HG02798 (cell line): ENCODE data around the gene TMC6.
"Not testable (repeated sequence)": the region's sequence is repeated elsewhere in the genome, so short reads cannot be mapped to it uniquely, and the experiment has no call there.

Experiments used
- ATAC-seq: cut with Tn5 transposase; IDR thresholded peaks from one replicate; pipeline ENCODE4 v1.9.1; 2021; ENCODE audit warnings: mild to moderate bottlenecking; ENCODE audit not compliant: unreplicated experiment, poor library complexity

The TMC6 gene

DNA sequence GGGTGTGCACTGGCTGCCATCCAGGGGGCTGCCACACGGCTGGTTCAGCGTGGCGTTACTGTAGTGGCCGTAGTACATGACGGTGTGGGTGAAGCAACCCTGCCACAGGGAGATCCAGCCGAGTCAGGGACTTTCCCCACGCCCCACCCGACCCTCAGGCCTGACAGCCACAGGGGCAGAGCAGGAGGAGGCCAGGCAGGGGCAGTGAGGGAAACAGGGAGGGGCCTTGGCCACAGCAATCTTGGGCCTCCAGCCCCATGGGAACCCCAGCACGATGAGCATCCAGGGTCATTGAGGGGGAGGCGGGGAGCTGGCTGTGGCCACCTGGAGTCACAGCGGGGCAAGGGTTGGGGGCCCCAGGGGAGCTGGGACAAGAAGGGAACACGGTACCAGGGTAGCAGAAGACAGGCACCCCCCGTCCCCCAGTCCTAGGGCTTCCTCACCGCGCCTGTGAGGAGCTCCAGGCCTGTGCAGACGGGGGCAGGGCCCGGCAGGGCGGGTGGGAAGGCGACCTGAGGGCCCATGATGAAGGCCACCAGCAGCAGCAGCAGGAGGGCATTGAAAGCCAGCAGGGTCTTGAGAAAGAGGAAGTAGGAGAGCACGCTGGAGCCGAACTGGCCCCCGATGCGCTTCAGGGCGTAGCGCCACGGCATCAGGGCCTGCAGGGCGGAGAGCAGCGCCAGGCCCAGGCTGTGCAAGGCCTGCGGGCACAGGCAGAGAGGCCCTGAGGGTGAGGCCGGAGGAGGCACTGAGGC, 4.3 kb downstream of the TMC6 start:
- ATAC-seq, result no peak

DNA sequence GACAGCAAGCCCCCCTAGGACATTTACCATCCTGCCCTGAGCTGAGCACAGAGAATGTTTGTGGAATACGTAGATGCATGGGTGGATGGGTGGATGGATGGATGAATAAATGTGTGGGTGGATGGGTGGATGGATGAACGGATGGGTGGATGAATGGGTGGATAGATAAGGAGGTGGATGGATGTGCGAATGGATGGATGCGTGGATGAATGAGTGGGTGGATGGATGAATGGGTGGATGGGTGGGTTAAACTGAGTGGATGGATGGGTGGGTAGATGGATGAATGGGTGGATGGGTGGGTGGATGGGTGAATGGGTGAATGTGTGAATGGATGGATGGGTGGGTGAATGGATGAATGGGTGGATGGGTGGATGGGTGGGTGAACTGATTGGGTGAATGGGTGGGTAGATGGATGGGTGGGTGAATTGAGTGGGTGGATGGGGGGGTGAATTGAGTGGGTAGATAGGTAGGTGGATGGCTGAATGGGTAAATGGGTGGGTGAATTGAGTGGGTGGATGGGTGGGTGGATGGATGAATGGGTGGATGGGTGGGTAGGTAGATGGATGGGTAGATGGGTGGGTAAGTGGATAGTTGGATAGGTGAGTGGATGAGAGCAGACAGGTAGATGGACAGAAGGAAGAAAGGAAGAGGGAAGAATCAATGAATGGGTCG, 5.2 kb downstream of the TMC6 start:
- no peak for ATAC-seq

DNA sequence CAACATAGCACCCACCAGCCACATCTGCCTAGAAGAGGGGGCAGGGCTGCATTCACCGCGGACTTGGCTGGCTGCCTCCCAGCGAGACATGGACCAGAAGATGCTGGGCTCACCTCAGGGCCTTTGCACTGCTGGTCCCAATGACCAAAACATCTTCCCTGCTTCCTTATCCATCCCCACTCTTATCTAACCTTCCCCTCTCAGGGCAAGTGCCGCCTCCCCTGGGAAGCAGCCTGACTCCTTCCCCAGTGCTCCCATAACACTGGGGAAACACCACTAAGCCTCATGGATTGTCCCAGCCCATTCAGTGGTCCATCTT, 5.7 kb downstream of the TMC6 start:
- no peak for ATAC-seq

DNA sequence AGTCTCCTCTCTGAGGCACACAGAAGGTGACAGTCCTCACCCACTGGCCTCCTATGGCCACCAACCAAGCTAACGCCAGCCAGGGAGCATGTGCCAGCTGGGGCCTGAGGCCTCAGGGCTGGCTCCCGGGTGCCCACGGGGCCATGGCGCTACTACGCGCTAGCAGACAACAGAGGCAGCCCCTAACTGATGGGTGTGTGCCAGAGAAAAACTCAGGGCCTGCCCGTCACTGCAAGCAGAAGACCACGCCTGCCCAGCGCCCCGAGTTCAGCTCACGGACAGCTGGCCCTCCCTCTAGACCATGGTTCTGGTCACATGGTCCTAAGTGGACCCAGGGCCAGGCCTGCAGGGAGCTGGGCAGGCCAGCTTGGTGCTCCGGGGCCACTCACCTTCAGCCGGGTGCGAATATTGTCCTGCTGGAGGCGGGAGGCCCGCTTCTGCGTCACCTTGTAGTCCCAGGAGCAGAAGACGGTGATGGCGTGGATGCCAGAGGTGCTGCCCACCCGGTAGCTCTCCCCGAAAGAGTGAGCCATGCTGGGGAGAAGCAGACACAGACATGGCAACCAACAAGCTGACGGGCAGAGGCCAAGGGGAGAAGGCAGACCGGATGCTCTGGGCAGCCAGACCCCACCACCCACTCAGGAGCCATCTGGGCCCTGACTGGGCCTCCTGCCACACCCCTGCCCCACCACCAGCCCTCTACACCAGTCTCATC, 6.2 kb downstream of the TMC6 start:
- ATAC-seq, result no peak

DNA sequence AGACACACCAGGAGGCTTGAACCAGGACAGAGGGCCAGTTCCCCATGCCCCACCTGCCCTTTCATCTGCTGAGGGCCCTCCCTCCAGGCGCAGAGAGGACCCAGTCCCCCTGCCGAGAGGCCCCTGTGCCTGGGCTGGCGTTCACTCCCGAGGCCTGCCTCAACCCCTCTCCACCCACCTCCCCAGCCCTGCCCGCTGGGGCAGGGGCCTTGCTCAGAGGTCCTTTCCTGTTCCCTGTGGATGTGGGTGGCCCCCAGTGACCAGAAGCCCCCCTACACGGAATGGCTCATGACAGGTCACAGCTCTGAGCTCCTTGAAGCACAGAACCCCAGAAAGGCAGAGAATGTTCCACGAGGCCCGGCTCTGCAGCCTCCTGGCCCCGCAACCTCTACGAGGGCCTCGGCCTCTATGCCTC, 6.7 kb downstream of the TMC6 start:
- ATAC-seq, result no peak

DNA sequence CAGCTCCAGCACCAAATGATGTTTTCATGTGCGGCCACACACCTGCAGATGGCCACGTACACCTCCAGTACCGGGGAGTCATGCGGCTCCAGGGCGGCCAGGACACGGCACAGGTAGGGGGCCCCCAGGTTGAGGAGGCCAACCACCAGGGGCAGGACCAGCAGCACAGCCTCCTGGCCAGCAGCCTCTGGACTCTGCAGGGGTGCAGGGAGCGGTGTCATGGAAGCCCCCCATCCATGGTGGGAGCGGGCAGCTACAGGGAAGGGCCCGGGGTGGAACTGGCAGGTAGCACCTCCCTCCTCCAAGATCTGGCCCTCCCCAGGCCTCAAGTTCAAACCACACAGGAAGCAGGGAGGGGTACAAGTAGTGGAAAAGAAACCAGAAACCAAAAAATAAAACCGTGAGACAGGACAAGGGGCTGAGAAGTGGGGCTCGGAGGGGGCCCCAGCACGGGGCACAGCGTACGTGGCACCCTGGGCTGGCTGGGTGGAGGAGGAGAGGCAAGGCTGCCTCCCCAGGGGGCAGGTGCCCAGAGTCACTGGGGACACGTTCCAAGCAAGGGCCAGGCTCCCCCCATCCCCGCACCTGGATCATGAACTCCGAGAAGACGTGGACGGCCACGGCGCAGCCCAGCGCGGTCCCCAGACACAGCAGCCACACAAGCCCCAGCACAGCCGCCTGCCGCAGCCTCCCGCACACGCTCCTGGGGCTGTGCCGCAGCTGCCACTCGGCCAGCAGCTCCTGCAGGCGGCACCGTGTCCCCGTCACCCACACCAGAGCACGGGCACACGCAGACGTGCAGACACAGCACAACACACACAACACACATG, 7.4 kb downstream of the TMC6 start:
- ATAC-seq, result no peak

DNA sequence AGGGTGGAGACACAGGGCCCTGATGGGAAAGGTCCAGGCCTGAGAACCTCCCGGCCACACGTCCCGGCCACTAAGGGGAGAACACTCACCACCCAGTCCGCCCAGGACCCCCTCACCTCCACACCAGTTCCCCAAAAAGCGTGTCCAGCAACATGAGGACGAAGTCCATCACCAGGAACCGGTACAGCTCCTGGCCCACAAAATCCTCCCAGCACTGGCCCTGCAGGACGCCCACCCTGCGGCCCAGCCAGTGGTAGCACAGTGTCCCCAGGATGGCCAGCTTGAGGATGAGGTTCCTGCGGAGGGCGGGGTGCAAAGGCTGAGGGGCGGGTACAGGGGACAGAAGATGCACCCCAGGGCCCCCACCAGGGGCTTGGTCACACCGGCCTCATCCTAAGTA, 8.0 kb downstream of the TMC6 start:
- no peak for ATAC-seq

DNA sequence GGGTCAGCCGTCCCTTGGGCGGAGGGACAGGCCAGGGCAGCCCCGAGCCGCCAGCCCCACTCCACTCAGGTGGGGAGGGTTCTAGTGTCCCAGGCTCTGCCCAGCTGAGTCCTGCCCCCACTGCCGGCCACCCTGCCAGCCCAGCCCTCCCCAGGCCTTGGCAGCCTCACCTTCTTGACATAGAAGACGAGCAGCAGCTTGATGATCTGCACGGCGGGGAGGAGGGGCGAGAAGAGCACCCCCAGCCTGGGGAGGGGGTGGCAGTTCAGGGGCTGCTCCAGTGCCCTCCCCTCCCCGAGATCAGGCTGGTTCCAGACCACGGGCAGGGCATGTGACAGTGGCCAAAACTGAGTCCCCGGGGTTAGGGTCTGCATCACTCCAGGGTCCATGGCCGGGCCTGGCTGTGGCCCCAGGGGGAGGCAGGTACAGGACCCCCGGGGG, 9.7 kb downstream of the TMC6 start:
- no peak for ATAC-seq

DNA sequence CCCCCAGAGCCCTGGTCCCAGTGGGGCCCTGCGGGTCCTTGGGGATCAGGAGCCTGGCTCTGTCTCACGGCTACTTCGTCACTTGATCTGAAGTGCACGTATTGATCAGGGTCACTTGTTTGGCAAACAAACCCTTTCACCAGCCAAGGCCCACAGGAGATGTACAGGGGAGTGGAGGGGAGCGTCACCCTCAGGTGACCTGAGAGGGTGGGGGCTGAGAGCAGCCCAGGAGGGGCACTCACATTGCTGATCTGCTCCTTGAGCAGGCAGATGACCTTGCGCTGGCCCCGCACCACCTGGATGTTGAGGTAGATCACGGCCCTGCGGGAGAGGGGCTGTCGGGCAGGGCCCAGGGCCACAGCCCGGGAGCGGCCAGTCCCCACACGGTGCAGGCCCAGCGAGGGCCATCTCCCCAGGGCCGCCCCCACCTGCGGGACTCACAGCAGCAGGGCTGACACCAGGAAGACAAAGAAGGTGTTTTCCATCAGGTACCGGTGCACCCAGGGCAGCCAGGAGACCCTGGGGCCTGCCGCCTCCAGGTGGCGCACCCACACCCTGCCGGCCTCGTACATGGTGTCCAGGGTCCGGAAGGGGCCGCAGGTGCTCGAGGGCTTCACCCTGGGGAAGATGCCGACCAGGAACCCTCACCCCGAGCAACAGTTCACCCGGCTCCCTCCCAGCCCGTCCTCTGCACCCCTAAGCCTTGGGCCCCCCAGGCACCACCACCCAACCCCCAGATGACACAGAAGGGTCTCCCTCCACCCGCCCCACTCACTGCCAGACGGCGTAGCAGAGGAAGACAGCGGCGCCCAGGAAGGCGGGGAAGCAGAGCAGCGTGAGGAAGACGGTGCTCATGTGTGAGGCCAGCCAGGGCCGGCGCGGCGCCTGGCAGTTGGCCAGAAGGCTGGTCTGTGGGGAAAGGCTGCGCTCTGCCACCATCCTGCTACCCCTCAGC, 11.3 kb downstream of the TMC6 start:
- ATAC-seq, result no peak

DNA sequence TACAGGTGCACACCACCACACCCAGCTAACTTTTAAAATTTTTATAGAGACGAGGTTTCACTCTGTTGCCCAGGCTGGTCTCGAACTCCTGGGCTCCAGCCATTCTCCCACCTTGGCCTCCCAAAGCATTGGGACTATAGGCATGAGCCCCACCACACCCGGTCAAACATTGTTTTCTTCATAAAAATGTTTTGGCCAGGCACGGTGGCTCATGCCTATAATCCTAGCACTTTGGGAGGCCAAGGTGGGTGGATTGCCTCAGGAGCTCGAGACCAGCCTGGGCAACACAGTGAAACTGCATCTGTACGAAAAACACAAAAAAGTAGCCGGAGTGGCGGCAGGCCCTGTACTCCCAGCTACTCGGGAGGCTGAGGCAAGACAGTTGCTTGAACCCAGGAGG, 12.1 kb downstream of the TMC6 start:
- no peak for ATAC-seq

DNA sequence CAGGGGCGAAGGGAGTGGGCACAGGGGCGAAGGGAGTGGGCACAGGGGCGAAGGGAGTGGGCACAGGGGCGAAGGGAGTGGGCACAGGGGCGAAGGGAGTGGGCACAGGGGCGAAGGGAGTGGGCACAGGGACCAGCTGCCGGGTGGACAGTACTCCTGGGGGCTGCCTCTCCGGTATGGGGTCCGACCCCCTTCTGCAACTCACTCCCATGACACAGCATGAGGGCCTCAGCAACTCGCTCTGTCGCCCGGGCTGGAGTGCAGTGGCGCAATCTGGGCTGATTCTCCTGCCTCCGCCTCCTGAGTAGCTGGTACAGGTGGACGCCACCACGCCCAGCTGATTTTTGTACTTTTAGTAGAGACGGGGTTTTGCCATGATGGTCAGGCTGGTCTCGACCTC, 12.8 kb downstream of the TMC6 start:
- not testable (repeated sequence) for ATAC-seq

DNA sequence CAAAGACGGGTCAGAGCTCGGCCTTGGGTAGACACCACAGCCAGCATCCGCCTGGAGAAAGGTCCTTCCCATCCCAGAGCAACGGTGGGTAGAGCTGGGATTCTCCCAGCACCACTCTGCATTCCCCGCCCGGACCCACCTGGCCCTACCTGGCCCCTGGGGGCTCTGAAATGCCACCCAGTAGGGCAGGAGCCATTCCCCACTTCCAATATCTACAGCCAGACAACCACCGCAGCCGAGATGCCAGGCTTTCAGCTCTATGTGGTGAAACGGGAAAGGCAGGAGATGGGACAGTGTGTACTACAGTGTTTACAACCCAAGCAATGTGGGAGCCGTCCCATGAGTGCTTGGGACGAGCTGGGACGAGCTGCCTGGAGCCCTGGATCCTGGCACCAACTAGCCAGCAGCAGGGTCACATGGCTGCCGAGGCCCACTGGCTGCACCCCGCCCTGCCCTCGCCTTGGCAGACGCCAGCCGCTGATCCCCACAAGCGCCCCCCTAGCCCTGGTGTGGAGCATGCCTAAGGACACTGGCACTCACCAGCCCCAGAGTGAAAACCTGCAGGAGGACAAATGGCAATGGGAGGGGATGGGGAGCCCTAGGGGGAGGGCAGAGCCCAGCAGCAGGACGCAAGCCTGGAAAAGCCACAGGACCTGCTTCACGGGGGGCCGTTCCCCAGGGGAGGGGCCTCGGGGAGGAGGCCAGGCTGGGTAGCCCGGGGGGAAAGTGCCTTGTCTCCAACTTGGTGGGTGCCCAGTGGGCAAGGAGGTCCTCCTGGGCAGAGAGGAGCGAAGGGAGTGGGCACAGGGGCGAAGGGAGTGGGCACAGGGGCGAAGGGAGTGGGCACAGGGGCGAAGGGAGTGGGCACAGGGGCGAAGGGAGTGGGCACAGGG, 13.5 kb downstream of the TMC6 start:
- no peak for ATAC-seq

DNA sequence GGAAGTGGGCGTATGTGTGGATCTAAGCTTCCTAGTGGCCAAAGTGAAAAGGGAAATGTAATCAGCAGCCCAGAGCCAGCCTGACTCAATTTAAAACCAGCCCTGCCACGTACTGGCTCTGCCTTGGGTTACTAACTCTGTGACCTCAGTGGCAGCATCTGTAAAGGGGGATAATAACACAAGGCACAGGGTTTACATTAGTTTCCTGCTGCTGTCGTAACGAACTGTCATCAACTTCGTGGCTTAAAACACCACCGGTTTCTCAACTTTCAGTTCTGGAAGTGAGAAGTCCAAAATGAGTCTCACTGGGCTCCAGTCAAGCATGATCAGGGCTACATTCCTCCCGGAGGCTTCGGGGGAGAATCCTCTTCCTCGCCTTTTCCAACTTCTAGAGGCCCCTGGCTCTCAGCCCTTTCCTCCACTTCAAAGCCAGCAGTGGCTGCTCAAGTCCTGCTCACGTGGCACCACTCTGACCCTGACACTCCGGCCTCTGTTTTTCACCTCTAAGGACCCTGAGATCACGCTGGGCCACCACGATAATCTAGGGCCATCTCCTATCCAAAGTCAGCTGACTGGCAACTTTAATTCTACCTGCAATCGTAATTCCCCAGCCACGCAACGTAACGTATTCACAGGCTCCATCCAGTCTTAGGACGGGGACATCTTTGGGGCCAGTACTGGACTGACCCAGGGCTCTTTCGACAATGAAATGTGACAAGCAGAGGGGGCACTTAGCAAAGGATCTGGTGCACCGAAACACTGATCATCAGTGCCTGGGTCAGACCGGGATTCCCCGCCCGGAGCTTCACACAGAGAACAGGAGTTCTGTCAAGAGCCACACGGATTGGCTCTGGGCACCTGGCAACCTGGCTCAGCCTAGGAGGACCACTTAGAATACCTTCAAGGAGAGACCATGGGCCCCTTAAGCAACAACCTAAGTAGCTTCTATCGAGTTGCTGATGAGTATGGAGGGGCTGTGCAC, 14.5 kb downstream of the TMC6 start:
- no peak for ATAC-seq

DNA sequence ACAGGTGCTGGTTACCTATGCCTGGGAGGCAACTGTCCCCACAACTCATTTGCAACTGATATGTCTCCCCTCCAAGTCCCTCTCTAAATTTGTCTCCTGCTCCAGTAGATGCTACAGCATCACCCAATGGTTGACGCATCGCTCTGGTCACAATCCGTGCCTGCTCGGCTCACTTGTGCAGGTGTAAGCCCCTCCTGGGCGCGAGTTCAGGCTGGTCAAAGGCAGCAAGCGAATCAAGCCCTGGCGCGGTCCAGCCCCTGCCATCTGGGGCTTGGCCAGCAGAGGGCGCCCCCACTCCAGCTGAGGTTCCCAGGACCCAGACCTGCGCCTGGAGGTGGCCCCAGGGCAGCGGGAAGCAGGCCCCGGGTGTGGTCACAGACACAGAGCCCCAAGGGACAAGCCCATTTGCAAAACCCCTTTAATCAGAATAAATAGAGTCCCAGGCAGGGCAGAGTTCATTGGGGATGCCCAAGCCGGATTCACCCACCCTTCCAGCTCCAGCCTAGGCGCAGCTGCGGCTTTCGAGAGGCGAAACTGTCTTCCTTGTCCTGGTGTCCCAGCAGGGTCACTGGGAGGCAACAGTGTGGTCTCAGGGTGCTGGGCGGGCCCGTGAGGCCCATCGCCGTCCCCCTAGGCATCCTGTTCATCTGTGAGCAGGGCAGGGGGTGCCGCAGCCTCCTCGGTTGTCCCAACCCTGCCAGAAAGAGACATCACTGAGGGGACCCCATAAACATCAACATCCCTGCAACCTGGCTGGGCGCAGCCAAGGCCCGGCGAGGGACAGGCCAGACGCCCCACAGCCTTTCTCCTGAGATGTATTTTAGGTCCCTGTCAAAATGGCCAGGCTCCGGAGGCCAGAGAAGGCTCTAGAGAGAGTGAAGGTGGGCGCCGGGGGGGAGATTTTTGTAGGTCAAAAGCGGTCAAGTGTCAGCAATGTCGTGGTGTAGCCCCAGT, 15.8 kb downstream of the TMC6 start:
- ATAC-seq, result peak; percentile 57

DNA sequence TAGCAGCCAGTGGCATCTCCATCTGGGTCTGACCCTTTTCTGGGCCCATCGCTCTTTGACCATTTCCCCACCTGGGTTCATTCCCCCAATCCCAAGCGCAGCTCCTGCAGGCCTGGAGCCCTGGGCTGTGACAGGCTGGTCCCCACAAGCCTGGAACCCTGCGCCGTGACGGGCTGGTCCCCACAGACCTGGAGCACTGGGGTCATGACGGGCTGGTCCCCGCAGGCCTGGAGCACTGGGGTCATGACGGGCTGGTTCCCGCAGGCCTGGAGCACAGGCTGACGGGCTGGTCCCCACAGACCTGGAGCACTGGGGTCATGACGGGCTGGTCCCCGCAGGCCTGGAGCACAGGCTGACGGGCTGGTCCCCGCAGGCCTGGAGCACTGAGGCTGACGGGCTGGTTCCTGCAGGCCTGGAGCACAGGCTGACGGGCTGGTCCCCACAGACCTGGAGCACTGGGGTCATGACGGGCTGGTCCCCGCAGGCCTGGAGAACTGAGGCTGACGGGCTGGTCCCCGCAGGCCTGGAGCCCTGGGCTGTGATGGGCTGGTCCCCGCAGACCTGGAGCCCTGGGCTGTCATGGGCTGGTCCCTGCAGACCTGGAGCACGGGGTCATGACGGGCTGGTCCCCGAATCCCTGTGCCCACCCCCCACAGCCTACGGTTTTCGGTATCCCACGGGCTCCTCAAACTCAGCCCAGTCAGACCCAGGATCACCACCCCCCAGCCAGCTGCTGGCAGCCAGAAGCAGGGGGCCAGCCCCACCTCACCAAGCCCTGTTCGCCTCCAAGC, 16.6 kb downstream of the TMC6 start:
- ATAC-seq, result peak; percentile 5
